HL-60 (cell line): ENCODE data around the gene AKT1S1.
A peak's percentile ranks its signal among the peaks of the same experiment; 100 is the strongest.

Source experiments
- DNase-seq, 2 experiments: peaks; one replicate each; pipeline ENCODE4 v3.0.0-alpha.2; 2010 to 2020; ENCODE audit warnings: low read depth in 1 of 2, low spot score in 1 of 2
- H3K27ac ChIP-seq: fragments of 250-450 bp; sonication (Bioruptor Pico); replicated peaks from 2 replicates; pipeline ENCODE4 v1.5.1; 2020; ENCODE audit warnings: mild to moderate bottlenecking, moderate library complexity
- H3K27me3 ChIP-seq: fragments of 250-450 bp; sonication (Bioruptor Pico); 2 replicates; pipeline ENCODE4 v1.5.1; 2021; ENCODE audit warnings: mild to moderate bottlenecking, moderate library complexity; ENCODE audit not compliant: insufficient read depth, poor library complexity, severe bottlenecking
- H3K4me3 ChIP-seq: replicated peaks from 2 replicates; pipeline ENCODE4 v1.5.1; 2011; ENCODE audit warnings: mild to moderate bottlenecking, control low read depth, low read length; ENCODE audit not compliant: insufficient read depth
- CTCF ChIP-seq: IDR thresholded peaks from one replicate; pipeline ENCODE4 v1.5.1; 2011; ENCODE audit warnings: low read length, control low read depth, inconsistent platforms; ENCODE audit not compliant: insufficient read depth
- GABPA ChIP-seq: IDR thresholded peaks from 2 replicates; pipeline ENCODE4 v1.6.1; 2012; ENCODE audit warnings: low read depth
- POLR2AphosphoS5 ChIP-seq: IDR thresholded peaks from 2 replicates; pipeline ENCODE4 v1.6.1; 2012; ENCODE audit warnings: low read depth
- REST ChIP-seq: IDR thresholded peaks from 2 replicates; pipeline ENCODE4 v1.6.1; 2012; ENCODE audit warnings: low read depth; ENCODE audit not compliant: insufficient replicate concordance
- SPI1 ChIP-seq: IDR thresholded peaks from 2 replicates; pipeline ENCODE4 v1.6.1; 2012; ENCODE audit warnings: low read depth, mild to moderate bottlenecking, borderline replicate concordance

The AKT1S1 gene

GRCh38 chr19:49863935-49864320 is 13.2 kb downstream of the AKT1S1 start:
- no peak overlapping the region for H3K27ac ChIP-seq
- H3K4me3 ChIP-seq, result no peak overlapping the region
- no peak for DNase-seq
- TF ChIP-seq SPI1, result no peak
- peak; percentile 10; the same call in 1 of the 2 replicates for TF ChIP-seq POLR2AphosphoS5
- no peaks in the 10 kb centered on the region for H3K27me3 ChIP-seq

DNA sequence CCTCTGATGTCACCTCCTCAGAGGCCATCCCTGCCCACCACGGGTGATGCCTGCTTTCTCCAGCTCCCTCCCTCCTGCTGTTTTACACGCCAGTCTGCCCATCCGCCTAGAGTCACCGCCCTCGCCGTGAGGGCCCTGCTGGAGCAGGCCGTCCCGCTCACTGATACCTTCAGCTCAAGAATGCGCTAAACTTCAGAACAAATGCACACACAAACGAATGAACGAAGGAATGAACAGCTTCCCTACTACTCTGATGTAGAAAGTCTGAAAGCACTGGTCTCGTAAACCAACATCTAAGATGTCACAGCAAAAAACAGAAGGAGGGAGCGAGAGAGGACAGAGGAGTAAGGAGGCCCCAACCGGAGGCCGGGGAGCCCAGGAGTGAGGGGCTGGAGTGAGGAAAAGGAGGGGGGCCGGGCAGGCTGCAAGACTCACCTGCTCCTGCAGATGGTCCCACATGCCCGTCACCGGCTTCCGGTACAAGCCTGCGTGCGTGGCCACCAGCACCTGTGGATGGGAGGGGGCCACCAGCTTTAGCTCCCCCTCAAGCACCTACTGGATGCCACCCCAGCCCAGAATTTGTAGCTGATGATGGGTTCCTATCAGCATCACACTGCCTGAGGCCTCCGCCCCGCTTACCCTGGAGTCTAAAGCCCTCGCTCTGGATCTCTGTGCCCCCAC is 13.8 kb downstream of the AKT1S1 start:
- H3K27me3 ChIP-seq, result no peaks in the 10 kb centered on the region
- H3K4me3 ChIP-seq, result no peak overlapping the region
- TF ChIP-seq SPI1 (no peak), GABPA (no peak), REST (no peak), POLR2AphosphoS5 (no peak), CTCF (no peak)
- DNase-seq, result no peak
- no peak overlapping the region for H3K27ac ChIP-seq

DNA sequence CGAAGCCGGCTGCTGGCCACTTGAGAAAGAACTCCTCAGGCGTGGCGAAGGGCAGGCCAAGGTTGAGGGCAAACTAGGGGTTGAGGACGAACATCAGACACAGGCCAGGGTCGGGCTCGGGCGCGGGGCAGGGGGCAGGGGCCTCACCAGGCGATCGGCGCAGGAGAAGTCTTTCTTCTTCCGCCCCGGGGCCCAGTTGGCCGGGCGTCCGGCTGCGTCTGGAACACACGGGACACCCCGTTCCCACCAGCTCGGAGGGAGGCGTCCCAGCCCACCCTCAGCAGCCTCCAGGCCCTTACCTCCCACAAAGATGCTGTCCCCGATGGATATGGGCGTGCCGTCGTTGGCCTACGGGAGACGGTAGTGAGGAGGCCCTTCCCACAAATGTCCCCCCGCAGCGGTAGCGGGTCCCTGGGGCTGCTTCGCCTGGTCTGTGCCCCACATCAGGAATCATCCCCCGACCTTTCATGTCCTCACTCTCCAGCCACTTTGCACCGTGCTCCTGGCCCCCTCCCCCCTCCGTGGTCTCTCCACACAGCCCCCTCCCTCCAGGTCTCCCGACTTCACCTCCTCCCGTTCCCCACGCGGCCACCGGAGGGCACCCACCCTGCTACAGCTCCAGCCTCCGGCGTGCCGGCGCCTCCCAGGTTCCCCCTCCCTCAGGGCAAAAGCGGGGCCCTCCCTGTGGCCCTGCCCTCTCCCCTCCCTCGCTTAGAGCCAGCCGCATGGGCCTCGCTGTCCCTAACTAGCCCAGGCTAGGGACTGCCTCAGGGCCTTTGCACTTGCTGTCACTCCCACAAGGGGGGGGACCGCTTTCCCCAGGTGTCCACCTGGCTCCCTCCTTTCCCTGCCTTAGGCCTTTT is 14.5 kb downstream of the AKT1S1 start:
- DNase-seq, result no peak
- Histone ChIP-seq H3K4me3 (no peak overlapping the region), H3K27me3 (no peaks in the 10 kb centered on the region), H3K27ac (no peak overlapping the region)
- no peak for TF ChIP-seq REST
- no peak for TF ChIP-seq GABPA
- TF ChIP-seq SPI1, result no peak
- no peak for TF ChIP-seq CTCF
- no peak for TF ChIP-seq POLR2AphosphoS5

DNA sequence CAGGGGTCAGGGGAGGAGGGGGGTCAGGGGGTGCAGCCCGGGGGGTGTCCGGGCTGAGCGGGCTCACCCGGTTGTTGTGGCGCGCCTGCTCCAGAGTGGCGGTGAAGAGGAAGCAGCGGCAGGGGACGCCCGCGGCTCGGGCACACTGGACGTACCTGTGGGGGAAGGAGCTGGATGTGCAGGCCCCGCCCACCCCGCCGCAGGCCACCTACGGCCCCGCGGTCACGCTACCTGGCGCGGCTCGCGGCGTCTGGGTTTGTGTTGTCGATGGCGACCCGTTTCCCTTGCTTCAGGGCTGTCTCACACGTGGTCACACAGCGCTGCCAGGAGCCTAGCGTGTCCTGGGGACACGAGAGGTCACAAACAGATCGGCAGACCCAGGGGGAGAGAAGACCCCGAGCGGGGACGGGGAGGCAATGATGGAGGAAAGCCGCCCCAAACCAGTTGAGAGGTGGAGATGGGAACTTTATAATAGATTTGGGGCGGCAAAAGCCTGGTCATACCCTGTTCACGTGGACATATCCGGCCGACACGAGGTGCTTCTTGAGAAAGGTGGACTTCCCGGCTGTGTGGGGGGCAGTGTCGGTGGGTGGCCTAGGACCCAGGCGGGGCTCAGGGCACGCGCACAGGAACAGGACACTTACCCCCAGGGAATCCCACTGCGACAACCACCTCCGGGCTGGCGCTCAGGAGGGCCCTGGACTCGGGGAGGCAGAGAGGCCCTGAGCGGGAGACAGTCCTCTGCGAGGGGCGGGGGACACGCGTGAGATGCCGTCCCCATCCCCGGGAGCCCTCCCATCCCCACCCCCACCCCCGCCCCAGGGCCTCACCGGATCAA is 15.4 kb downstream of the AKT1S1 start:
- no peaks in the 10 kb centered on the region for H3K27me3 ChIP-seq
- DNase-seq, result no peak
- TF ChIP-seq REST, result no peak
- TF ChIP-seq CTCF, result no peak
- TF ChIP-seq GABPA, result no peak
- TF ChIP-seq SPI1, result no peak
- TF ChIP-seq POLR2AphosphoS5, result no peak
- H3K4me3 ChIP-seq, result no peak overlapping the region
- no peak overlapping the region for H3K27ac ChIP-seq
